ENCODE data around the gene CAP1.
"Not testable (repeated sequence)": the region's sequence is repeated elsewhere in the genome, so short reads cannot be mapped to it uniquely, and the experiment has no call there.

Gene CAP1

GRCh38 chr1:40040511-40041465 lies at the start of gene CAP1:
CAP1 (plus strand) TSS chr1:40040729; CDS start chr1:40059347, 18,618 bp downstream.
- Histone ChIP-seq H3K4me3 (ENCODE audit: low read depth, low read length) (peak within 1 kb of the TSS; percentile 99), H3K27me3 (ENCODE audit: control insufficient read depth, insufficient read depth, low read length) (no peaks in the 10 kb centered on the region), H3K4me1 (ENCODE audit: control insufficient read depth, insufficient read depth, low read length) (peaks cover 9% of the 10 kb centered on the region), H3K27ac (ENCODE audit: low read depth, low read length) (peak within 1 kb of the TSS; percentile 100), H3K9me3 (ENCODE audit: control insufficient read depth, insufficient read depth, low read length) (no peaks in the 10 kb centered on the region), H3K9ac (ENCODE audit: low read depth, low read length) (peak within 1 kb of the TSS; percentile 99), H3K36me3 (ENCODE audit: control insufficient read depth, insufficient read depth, low read length) (peaks cover 7% of the 10 kb centered on the region)

- Histone ChIP-seq H3K4me1 (ENCODE audit: control insufficient read depth, insufficient read depth, low read length) (0 out of 2 replicates have a peak, but pooled peaks cover 3% of the 10 kb centered on the region), H3K9ac (ENCODE audit: low read depth, low read length) (no peak overlapping the region), H3K4me3 (ENCODE audit: low read depth, low read length) (no peak overlapping the region), H3K27ac (ENCODE audit: low read depth, low read length) (no peak overlapping the region), H3K36me3 (ENCODE audit: control insufficient read depth, insufficient read depth, low read length) (no peaks in the 10 kb centered on the region), H3K9me3 (ENCODE audit: control insufficient read depth, insufficient read depth, low read length) (no peaks in the 10 kb centered on the region), H3K27me3 (ENCODE audit: control insufficient read depth, insufficient read depth, low read length) (no peaks in the 10 kb centered on the region)
Observed at GRCh38 chr1:39992234-39992633, 48.3 kb upstream of the CAP1 start.

GRCh38 chr1:39992888-39993287 lies 47.6 kb upstream of the CAP1 start:
- Histone ChIP-seq H3K27ac (ENCODE audit: low read depth, low read length) (no peak overlapping the region), H3K36me3 (ENCODE audit: control insufficient read depth, insufficient read depth, low read length) (no peaks in the 10 kb centered on the region), H3K27me3 (ENCODE audit: control insufficient read depth, insufficient read depth, low read length) (no peaks in the 10 kb centered on the region), H3K9ac (ENCODE audit: low read depth, low read length) (no peak overlapping the region), H3K4me1 (ENCODE audit: control insufficient read depth, insufficient read depth, low read length) (0 out of 2 replicates have a peak, but pooled peaks cover 3% of the 10 kb centered on the region), H3K9me3 (ENCODE audit: control insufficient read depth, insufficient read depth, low read length) (no peaks in the 10 kb centered on the region), H3K4me3 (ENCODE audit: low read depth, low read length) (no peak overlapping the region)

GRCh38 chr1:39995973-39996393 lies 44.5 kb upstream of the CAP1 start:
- H3K9me3 ChIP-seq (ENCODE audit: control insufficient read depth, insufficient read depth, low read length) = 0 out of 2 replicates have a peak, but pooled peaks cover 3% of the 10 kb centered on the region
- H3K9ac ChIP-seq (ENCODE audit: low read depth, low read length) = no peak overlapping the region
- H3K4me1 ChIP-seq (ENCODE audit: control insufficient read depth, insufficient read depth, low read length) = 0 out of 2 replicates have a peak, but pooled peaks cover 3% of the 10 kb centered on the region
- no peaks in the 10 kb centered on the region for H3K36me3 ChIP-seq (ENCODE audit: control insufficient read depth, insufficient read depth, low read length)
- H3K27ac ChIP-seq (ENCODE audit: low read depth, low read length) = no peak overlapping the region
- H3K4me3 ChIP-seq (ENCODE audit: low read depth, low read length) = no peak overlapping the region
- H3K27me3 ChIP-seq (ENCODE audit: control insufficient read depth, insufficient read depth, low read length) = no peaks in the 10 kb centered on the region

- Histone ChIP-seq H3K9ac (ENCODE audit: low read depth, low read length) (no peak overlapping the region), H3K27ac (ENCODE audit: low read depth, low read length) (no peak overlapping the region), H3K27me3 (ENCODE audit: control insufficient read depth, insufficient read depth, low read length) (no peaks in the 10 kb centered on the region), H3K4me1 (ENCODE audit: control insufficient read depth, insufficient read depth, low read length) (0 out of 2 replicates have a peak, but pooled peaks cover 3% of the 10 kb centered on the region), H3K4me3 (ENCODE audit: low read depth, low read length) (no peak overlapping the region), H3K9me3 (ENCODE audit: control insufficient read depth, insufficient read depth, low read length) (0 out of 2 replicates have a peak, but pooled peaks cover 3% of the 10 kb centered on the region), H3K36me3 (ENCODE audit: control insufficient read depth, insufficient read depth, low read length) (no peaks in the 10 kb centered on the region)
Observed at GRCh38 chr1:39996396-39997004, 44.0 kb upstream of the CAP1 start.

GRCh38 chr1:40001456-40001855 lies 39.1 kb upstream of the CAP1 start:
- Histone ChIP-seq H3K36me3 (ENCODE audit: control insufficient read depth, insufficient read depth, low read length) (no peaks in the 10 kb centered on the region), H3K9me3 (ENCODE audit: control insufficient read depth, insufficient read depth, low read length) (0 out of 2 replicates have a peak, but pooled peaks cover 3% of the 10 kb centered on the region), H3K4me3 (ENCODE audit: low read depth, low read length) (no peak overlapping the region), H3K9ac (ENCODE audit: low read depth, low read length) (no peak overlapping the region), H3K27ac (ENCODE audit: low read depth, low read length) (no peak overlapping the region), H3K27me3 (ENCODE audit: control insufficient read depth, insufficient read depth, low read length) (no peaks in the 10 kb centered on the region), H3K4me1 (ENCODE audit: control insufficient read depth, insufficient read depth, low read length) (peaks cover 9% of the 10 kb centered on the region; the same call in 1 of the 2 replicates)

- Histone ChIP-seq H3K27ac (ENCODE audit: low read depth, low read length) (no peak overlapping the region), H3K36me3 (ENCODE audit: control insufficient read depth, insufficient read depth, low read length) (no peaks in the 10 kb centered on the region), H3K27me3 (ENCODE audit: control insufficient read depth, insufficient read depth, low read length) (no peaks in the 10 kb centered on the region), H3K4me1 (ENCODE audit: control insufficient read depth, insufficient read depth, low read length) (peaks cover 9% of the 10 kb centered on the region; the same call in 1 of the 2 replicates), H3K9me3 (ENCODE audit: control insufficient read depth, insufficient read depth, low read length) (0 out of 2 replicates have a peak, but pooled peaks cover 3% of the 10 kb centered on the region), H3K4me3 (ENCODE audit: low read depth, low read length) (no peak overlapping the region), H3K9ac (ENCODE audit: low read depth, low read length) (no peak overlapping the region)
Observed at GRCh38 chr1:40003156-40004093, 37.1 kb upstream of the CAP1 start.

- no peaks in the 10 kb centered on the region for H3K36me3 ChIP-seq (ENCODE audit: control insufficient read depth, insufficient read depth, low read length)
- no peaks in the 10 kb centered on the region for H3K27me3 ChIP-seq (ENCODE audit: control insufficient read depth, insufficient read depth, low read length)
- no peak overlapping the region for H3K9ac ChIP-seq (ENCODE audit: low read depth, low read length)
- no peak overlapping the region for H3K27ac ChIP-seq (ENCODE audit: low read depth, low read length)
- H3K9me3 ChIP-seq (ENCODE audit: control insufficient read depth, insufficient read depth, low read length) = no peaks in the 10 kb centered on the region
- no peak overlapping the region for H3K4me3 ChIP-seq (ENCODE audit: low read depth, low read length)
- H3K4me1 ChIP-seq (ENCODE audit: control insufficient read depth, insufficient read depth, low read length) = peaks cover 9% of the 10 kb centered on the region; the same call in 1 of the 2 replicates
Observed at GRCh38 chr1:40004857-40005256, 35.7 kb upstream of the CAP1 start.

- not testable (repeated sequence) for H3K4me3 ChIP-seq (ENCODE audit: low read depth, low read length); H3K4me1 ChIP-seq (ENCODE audit: control insufficient read depth, insufficient read depth, low read length); H3K27ac ChIP-seq (ENCODE audit: low read depth, low read length); H3K36me3 ChIP-seq (ENCODE audit: control insufficient read depth, insufficient read depth, low read length); H3K9me3 ChIP-seq (ENCODE audit: control insufficient read depth, insufficient read depth, low read length); H3K9ac ChIP-seq (ENCODE audit: low read depth, low read length); H3K27me3 ChIP-seq (ENCODE audit: control insufficient read depth, insufficient read depth, low read length)
Observed at GRCh38 chr1:40007481-40008034, 33.0 kb upstream of the CAP1 start.

- Histone ChIP-seq H3K4me1 (ENCODE audit: control insufficient read depth, insufficient read depth, low read length) (no peaks in the 10 kb centered on the region), H3K36me3 (ENCODE audit: control insufficient read depth, insufficient read depth, low read length) (no peaks in the 10 kb centered on the region), H3K27ac (ENCODE audit: low read depth, low read length) (no peak overlapping the region), H3K4me3 (ENCODE audit: low read depth, low read length) (no peak overlapping the region), H3K9ac (ENCODE audit: low read depth, low read length) (no peak overlapping the region), H3K9me3 (ENCODE audit: control insufficient read depth, insufficient read depth, low read length) (peaks cover 4% of the 10 kb centered on the region; the same call in 1 of the 2 replicates), H3K27me3 (ENCODE audit: control insufficient read depth, insufficient read depth, low read length) (no peaks in the 10 kb centered on the region)
Observed at GRCh38 chr1:40011198-40011597, 29.3 kb upstream of the CAP1 start.
